SH-SY5Y (cell line): ENCODE data around the gene ADAMTS13.

Experiments used
- GATA2 ChIP-seq: IDR thresholded peaks from 2 replicates; pipeline ENCODE4 v1.6.1; 2011; ENCODE audit warnings: mild to moderate bottlenecking, low read depth, low read length
- GATA3 ChIP-seq: IDR thresholded peaks from 2 replicates; pipeline ENCODE4 v1.6.1; 2011; ENCODE audit warnings: low read depth, mild to moderate bottlenecking, low read length, moderate library complexity

DNA sequence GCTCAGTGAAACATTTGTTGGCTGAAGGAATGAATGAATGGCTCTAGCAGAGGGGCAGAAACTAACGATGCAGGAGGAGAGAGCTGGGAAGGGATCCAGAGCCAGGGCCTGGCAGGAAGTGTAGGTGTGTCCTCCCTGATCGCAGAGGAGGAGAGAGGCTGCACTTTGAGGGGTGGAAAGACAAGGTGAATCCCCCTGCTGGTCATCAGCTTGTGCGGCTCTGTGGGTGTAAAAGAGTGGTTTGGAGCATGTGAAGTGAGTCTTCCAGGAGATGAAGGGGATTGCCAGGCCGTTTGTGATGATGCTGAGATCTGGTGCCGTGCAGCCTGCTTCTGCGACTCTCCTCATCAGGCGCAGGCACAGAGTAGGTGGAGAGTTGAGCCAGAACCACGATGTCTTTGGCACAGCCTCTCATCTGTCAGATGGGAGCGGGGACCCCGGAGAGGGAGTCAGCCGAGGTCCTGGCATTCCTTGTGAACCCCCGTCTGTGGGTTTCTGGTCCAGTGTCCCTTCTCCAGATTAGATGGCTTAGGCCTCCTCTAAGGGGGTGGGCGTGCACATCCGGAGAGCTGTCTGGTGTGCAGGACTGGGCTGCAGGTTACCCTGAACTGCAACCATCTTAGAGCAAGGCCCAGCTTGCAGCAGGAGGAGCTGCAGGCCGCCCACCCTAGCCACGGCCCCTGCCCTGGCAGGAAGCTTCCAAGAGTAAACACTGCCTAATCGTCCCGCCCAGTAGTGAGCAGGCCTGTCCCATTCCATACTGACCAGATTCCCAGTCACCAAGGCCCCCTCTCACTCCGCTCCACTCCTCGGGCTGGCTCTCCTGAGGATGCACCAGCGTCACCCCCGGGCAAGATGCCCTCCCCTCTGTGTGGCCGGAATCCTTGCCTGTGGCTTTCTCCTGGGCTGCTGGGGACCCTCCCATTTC is at the start of gene ADAMTS13:
- no peak for TF ChIP-seq GATA3
- no peak for TF ChIP-seq GATA2
